Sigmoid colon (tissue), 4 donors: Measurements from ENCODE around the gene CAMSAP2.

ENCODE experiments used
- EP300 ChIP-seq, 4 donors: sonication (generic); formaldehyde crosslinking; IDR thresholded peaks; one replicate each; pipeline ENCODE4 v1.6.1; 2017; ENCODE audit warnings: antibody characterized with exemption in 4 of 4
- POLR2A ChIP-seq, 2 donors: fragments of 450-650 bp; IDR thresholded peaks; one replicate each; pipeline ENCODE4 v1.6.1; 2016; ENCODE audit warnings: antibody characterized with exemption in 2 of 2, mild to moderate bottlenecking in 2 of 2, moderate library complexity in 2 of 2
- POLR2AphosphoS5 ChIP-seq, 4 donors: sonication (generic); formaldehyde crosslinking; IDR thresholded peaks; one replicate each; pipeline ENCODE4 v1.6.1; 2017; ENCODE audit warnings: antibody characterized with exemption in 4 of 4
- TF ChIP-seq, protein P1 (sequence below), 4 experiments: fragments of 450-650 bp in 3 of 4; fragments of 200-600 bp in 1 of 4; IDR thresholded peaks; one replicate each; pipeline ENCODE4 v1.5.1; 2016 to 2019; ENCODE audit warnings: antibody characterized with exemption in 4 of 4, mild to moderate bottlenecking in 3 of 4, moderate library complexity in 2 of 4

DNA sequence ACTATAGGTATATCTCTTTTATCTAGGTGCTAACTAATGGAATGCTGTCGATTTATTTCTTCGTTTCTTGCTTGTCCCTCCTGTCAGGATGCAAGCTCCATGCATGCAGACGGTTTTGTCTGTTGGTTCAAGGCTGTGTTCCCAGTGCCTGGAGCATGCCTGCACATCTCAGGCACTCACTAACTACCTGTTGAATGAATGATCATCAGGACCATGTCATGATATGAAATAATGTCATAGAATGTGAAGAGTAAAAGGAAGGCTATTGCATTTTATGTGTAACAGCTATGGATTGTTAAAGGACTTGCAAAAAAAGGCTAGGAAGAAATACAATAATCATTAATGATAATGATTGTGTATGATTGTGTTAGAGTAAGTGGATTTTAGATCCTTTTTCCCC, 138.3 kb downstream of the CAMSAP2 start:
- no peak for TF ChIP-seq EP300 (IDR thresholded peaks at IDR 0.05)
- TF ChIP-seq, protein P1, sequence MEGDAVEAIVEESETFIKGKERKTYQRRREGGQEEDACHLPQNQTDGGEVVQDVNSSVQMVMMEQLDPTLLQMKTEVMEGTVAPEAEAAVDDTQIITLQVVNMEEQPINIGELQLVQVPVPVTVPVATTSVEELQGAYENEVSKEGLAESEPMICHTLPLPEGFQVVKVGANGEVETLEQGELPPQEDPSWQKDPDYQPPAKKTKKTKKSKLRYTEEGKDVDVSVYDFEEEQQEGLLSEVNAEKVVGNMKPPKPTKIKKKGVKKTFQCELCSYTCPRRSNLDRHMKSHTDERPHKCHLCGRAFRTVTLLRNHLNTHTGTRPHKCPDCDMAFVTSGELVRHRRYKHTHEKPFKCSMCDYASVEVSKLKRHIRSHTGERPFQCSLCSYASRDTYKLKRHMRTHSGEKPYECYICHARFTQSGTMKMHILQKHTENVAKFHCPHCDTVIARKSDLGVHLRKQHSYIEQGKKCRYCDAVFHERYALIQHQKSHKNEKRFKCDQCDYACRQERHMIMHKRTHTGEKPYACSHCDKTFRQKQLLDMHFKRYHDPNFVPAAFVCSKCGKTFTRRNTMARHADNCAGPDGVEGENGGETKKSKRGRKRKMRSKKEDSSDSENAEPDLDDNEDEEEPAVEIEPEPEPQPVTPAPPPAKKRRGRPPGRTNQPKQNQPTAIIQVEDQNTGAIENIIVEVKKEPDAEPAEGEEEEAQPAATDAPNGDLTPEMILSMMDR (IDR thresholded peaks at IDR 0.05) = no peak
- no peak for TF ChIP-seq POLR2A (IDR thresholded peaks at IDR 0.05)
- no peak for TF ChIP-seq POLR2AphosphoS5 (IDR thresholded peaks at IDR 0.05)
